Astrocyte of the cerebellum (primary cell): ENCODE measurements around the gene ATOSB.

Experiments used
- DNase-seq: peaks from one replicate; pipeline ENCODE4 v3.0.0-alpha.2; 2011; ENCODE audit warnings: low read depth
- H3K4me3 ChIP-seq: 2 replicates; pipeline ENCODE4 v1.5.1; 2011; ENCODE audit warnings: mild to moderate bottlenecking, low read depth, low read length, moderate library complexity
- CTCF ChIP-seq: IDR thresholded peaks from 2 replicates; pipeline ENCODE4 v1.5.1; 2012; ENCODE audit warnings: low read length, low read depth, moderate library complexity, mild to moderate bottlenecking; ENCODE audit errors: missing control alignments
- in situ Hi-C: cut with HindIII; loops from 2 replicates; pipeline ENCODE4 v1.10.0; 2017; ENCODE audit warnings: low sequenced_read_pairs

ATOSB gene

GRCh38 chr9:35103660-35104191, 11.9 kb downstream of the ATOSB start:
- peak overlapping the region; percentile 76 for H3K4me3 ChIP-seq
- no peak for DNase-seq
- no peak for TF ChIP-seq CTCF
- in situ Hi-C loops, result no loop called here

DNA sequence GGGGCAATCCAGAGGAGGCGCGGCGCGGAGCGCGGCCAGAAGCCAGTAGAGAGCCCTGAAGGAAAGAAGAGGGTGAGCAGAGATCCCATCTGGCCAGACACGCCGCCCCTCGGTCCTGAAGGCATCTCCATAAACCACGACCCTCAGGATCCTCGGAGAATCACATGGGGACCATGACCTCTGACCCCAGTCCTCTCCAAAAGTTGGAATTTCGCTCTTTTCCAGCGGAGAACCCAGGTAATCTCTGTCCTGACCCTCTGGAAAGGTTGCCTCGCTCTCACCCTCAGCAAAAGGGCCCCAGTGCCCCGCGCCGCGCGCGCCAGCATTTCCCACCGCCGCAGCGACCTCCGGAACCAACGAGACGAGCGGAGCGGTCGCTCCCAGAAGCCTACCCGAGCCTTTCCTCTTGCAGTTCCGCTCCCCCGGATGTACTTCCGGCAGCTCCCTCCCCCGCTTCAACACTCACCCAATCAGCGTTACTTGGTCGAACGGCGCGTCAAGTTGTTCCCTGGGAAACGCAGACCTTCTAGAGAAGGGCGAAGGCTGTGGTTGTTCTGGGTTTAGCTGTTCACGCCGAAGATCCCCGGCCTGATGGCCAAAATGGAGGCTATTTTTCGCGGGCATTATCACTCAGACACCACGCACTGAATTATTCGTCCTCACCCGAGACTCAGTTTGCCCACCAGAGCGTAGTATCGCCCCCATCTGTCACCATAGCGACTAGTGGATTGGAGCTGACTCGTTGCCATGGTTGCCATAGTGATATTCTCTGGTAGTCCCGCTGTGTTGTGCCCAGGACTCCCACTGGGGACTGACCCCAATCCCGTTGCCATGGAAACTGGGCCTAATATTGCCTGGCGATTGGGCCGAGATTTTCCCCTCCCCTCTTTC, 12.6 kb downstream of the ATOSB start, which contains the start of gene STOML2:
Gene STOML2, minus strand, starts transcription at position 363 of the 891 bp plus-strand sequence. Its CDS starts 37 bp downstream, at position 326.
- H3K4me3 ChIP-seq, result peak within 1 kb of the TSS; percentile 76
- DNase-seq, result peak; percentile 95
- no peak for TF ChIP-seq CTCF
- in situ Hi-C loops, result no loop called here

- in situ Hi-C loops, result no loop called here
Measured at GRCh38 chr9:35102465-35102768, 13.2 kb downstream of the ATOSB start.

GRCh38 chr9:35097573-35097972, 18.1 kb downstream of the ATOSB start:
- in situ Hi-C loops, result no loop called here
- no peak for DNase-seq
- no peak overlapping the region for H3K4me3 ChIP-seq
- no peak for TF ChIP-seq CTCF

More at GRCh38 chr9:35102465-35102768, 13.2 kb downstream of the ATOSB start:
- TF ChIP-seq CTCF, result no peak
- no peak for DNase-seq
- peak overlapping the region; percentile 76 for H3K4me3 ChIP-seq

DNA sequence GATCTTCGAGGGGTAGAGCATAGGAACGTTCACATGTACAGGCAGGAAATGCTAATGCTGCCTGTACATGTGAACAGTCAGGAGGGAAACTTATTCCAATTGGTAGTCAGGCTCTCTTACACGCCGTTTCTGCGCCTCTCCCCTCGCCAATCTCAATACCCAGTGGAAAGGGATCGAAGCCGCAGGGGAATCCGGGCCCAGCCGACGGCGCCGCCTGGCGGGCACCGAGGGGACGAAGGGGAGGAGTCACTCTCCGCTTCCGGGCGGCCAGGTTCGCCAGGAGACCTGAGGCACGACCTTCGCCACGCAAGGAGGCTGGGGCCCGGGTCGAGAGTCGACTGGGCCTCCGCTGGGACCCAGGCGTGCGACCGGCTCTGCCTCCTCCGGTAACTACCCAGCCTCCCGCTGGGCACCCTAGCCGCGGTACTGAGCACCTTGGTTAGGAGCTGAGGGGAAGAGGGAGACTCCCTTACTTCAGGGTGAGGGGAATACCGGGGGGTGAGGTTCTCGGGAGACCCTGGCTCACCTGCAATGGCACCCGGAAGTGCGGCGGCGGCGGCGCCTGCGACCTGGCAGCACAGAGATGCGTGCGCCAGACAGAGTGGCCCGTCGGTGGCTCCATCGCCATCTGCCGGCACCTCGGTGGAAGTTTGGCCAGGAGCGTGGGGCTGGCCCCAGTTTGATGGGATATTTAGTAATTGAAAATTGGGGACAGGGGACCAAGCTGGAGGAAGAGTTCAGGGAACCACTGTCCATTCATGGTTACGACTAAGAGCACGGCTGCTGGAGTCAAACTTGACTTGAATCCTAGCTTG, 19.4 kb downstream of the ATOSB start, which contains the start of gene PIGO:
Gene PIGO, minus strand, starts transcription at position 557 of the 815 bp plus-strand sequence. CDS start 1,026 bp downstream, outside the sequence.
- peak; percentile 80 for TF ChIP-seq CTCF
- in situ Hi-C loops, result no loop called here
- peak; percentile 45 for DNase-seq
- H3K4me3 ChIP-seq, result peak within 1 kb of the TSS; percentile 99

GRCh38 chr9:35091536-35091935, 24.1 kb downstream of the ATOSB start:
- TF ChIP-seq CTCF, result no peak
- no peak for DNase-seq
- in situ Hi-C loops, result loop anchor here (5.0 kb wide), 1 partner anchor 89 kb away; no protein-coding TSS in a partner anchor
- no peak overlapping the region for H3K4me3 ChIP-seq
